Epithelial cell of esophagus (primary cell): Measurements from ENCODE around the gene C4B.

ENCODE experiments used
- DNase-seq: peaks from one replicate; pipeline ENCODE4 v3.0.0; 2010; ENCODE audit warnings: low read depth
- H3K4me3 ChIP-seq: 2 replicates; pipeline ENCODE4 v1.5.1; 2011; ENCODE audit warnings: mild to moderate bottlenecking, low read length, control low read depth
- TF ChIP-seq, protein P1 (sequence below): IDR thresholded peaks from 2 replicates; pipeline ENCODE4 v1.5.1; 2011; ENCODE audit warnings: low read depth, mild to moderate bottlenecking, low read length, control low read depth, inconsistent platforms; ENCODE audit not compliant: insufficient read depth; ENCODE audit errors: missing control alignments

The C4B gene

DNA sequence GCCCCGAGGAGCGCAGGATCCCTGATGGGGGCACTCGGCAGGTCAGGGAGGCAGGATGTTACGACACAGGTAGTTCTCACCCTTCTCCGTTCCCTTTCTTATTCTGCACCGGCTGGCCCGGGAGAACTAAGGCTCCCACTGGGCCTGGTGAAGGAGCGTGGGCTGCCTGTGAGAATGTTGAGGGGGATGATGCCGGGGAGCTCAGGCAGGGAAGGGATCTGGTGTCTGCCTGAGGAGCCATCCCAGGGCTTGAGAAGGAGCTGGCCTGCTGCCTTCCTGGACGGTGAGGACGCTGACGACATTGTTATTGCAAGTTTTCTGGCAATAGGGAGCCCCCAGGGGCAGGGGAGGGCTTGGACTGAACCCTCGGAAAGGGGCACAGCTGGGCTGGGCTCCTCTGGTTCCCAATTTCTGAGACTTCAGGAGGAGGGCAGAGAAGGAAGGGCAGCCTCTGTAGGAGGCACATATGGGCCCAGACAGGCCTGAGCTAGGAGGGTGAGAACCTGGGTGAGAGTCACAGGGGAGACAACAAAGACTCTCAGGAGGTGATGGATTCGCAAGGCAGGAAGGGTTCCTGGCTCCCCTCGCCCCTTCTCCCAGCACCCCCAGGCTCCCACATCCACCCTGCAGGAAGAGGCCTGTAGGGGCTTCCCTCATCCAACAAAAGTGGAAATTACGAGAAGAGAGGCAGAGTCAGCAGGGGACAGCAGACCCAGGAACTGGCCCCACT, 56.4 kb downstream of the C4B start:
- no peak for DNase-seq
- TF ChIP-seq, protein P1, sequence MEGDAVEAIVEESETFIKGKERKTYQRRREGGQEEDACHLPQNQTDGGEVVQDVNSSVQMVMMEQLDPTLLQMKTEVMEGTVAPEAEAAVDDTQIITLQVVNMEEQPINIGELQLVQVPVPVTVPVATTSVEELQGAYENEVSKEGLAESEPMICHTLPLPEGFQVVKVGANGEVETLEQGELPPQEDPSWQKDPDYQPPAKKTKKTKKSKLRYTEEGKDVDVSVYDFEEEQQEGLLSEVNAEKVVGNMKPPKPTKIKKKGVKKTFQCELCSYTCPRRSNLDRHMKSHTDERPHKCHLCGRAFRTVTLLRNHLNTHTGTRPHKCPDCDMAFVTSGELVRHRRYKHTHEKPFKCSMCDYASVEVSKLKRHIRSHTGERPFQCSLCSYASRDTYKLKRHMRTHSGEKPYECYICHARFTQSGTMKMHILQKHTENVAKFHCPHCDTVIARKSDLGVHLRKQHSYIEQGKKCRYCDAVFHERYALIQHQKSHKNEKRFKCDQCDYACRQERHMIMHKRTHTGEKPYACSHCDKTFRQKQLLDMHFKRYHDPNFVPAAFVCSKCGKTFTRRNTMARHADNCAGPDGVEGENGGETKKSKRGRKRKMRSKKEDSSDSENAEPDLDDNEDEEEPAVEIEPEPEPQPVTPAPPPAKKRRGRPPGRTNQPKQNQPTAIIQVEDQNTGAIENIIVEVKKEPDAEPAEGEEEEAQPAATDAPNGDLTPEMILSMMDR = no peak
- no peak overlapping the region for H3K4me3 ChIP-seq

GRCh38 chr6:32073101-32073500, 58.5 kb downstream of the C4B start:
- DNase-seq = no peak
- no peak overlapping the region for H3K4me3 ChIP-seq
- TF ChIP-seq, protein P1 = no peak

- TF ChIP-seq, protein P1 = no peak
- DNase-seq = no peak
- no peak overlapping the region for H3K4me3 ChIP-seq
Observed at GRCh38 chr6:32073613-32074012, 59.0 kb downstream of the C4B start.

DNA sequence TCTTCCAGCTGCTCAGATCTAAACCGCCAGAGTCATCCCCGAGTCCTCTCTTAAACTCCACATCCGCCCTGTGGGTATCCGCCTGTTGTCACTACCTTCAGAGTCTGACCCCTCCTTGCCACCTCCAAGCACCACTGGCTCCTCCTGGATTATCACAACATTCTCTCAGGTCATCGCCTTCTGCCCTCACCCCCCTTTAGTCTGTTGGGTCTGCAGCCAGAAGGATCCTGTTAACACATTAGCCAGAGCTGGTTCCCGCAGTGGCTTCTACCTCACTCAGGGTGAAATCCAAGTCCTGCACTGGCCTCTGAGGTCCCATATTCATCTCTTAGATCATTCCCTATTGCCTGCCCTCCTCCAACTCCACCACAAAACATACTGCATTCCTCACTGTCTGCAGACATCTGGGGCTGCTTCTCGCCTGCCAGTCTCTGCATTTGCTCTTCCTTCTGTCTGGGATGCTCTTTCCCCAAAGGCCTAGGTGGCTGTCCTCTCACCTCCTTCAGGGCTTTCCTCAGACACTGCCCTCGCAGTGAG, 60.5 kb downstream of the C4B start:
- DNase-seq = no peak
- TF ChIP-seq, protein P1 = no peak
- H3K4me3 ChIP-seq = no peak overlapping the region

- no peak overlapping the region for H3K4me3 ChIP-seq
- TF ChIP-seq, protein P1 = no peak
- DNase-seq = peak; percentile 49
Observed at GRCh38 chr6:32075781-32076180, 61.2 kb downstream of the C4B start.

GRCh38 chr6:32076321-32076809, 61.8 kb downstream of the C4B start:
- TF ChIP-seq, protein P1 = no peak
- no peak overlapping the region for H3K4me3 ChIP-seq
- DNase-seq = peak; percentile 93

- H3K4me3 ChIP-seq = no peak overlapping the region
- DNase-seq = no peak
- TF ChIP-seq, protein P1 = no peak
Observed at GRCh38 chr6:32079566-32080290, 65.1 kb downstream of the C4B start.
